ENCODE measurements around the gene LCN6. TPM values are rescaled to one million over a fixed set of nuclear protein-coding genes. Genes with fewer than 3 reads are reported as not detected.

The LCN6 gene
- total and polyA plus RNA-seq, 10 of the 15 experiments (the other 5 are each of a cell fraction or from before 2014, with no cell fraction given), result not detected

DNA sequence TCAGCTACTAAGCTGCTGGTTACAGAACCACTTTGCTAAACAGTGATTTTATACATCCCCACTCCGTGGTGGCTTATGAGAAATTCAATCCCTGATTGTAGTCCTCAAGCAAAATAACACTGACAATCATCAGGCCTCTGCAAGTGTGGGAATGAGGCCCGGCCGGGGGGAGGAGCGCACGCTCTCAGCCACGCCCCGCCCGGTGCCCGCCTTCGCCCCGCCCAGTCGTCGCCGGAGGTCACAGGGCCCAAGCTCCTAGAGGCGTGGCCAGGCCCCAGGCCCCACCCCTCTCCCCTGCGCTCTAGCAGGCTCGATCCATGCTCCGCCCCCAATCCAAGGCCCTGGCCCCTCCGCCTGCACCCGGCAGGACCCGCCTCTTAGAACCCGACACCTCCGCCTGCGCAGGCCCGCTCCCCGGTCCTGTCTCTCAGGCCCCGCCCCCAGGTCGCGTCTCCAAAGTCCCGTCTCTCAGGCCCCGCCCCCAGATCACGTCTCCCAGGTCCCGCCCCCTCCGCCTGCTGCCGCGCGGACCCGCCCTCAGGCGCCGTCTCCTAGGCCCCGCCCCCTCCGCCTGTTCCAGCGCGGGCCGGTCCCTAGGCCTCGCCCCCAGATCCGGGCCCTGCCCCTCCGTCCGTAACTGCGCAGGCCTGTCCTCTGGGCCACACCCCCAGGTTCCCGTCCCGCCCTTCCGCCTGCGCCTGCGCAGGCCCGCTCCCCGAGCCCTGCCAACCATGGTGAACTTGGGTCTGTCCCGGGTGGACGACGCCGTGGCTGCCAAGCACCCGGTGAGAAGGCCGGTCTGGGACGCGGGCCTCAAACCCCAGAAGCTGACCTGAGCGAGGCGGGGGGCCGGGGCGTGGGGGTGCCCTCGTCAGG, 42.6 kb upstream of the LCN6 start, which contains the start of gene TMEM141:
Gene TMEM141 (plus strand): TSS at position 705 of the 876 bp plus-strand sequence. CDS start 27 bp downstream, at position 732.
- ChIA-PET POLR2A (interaction anchor here (1.0 to 1.6 kb wide), 2 partner anchors 8 to 244 kb away, joined by 4 read pairs; no protein-coding TSS in a partner anchor), CTCF (interaction anchor here (0.9 to 2.0 kb wide), 8 partner anchors 16 to 277 kb away, joined by 3 to 22 read pairs (median 4); partner anchors contain the start of gene FUT7), RAD21 (ENCODE audit: unreplicated experiment) (interaction anchor here (1.0 to 1.2 kb wide), 4 partner anchors 25 to 256 kb away, joined by 3 to 7 read pairs (median 4); no protein-coding TSS in a partner anchor), SMC1A (ENCODE audit: uncharacterized antibody, unreplicated experiment) (interaction anchor here (0.5 to 1.2 kb wide), 5 partner anchors 13 to 340 kb away, joined by 3 to 5 read pairs (median 3); partner anchors contain the start of gene FBXW5)
- Histone ChIP-seq H3K36me3 (ENCODE audit: control insufficient read depth in 2 of 2, insufficient read depth in 2 of 2, low read length in 1 of 2) (no peaks in the 10 kb centered on the region), H3K4me2 (ENCODE audit: control insufficient read depth, insufficient read depth) (peak within 1 kb of the TSS; percentile 65), H3K9ac (ENCODE audit: control insufficient read depth, insufficient read depth, low read length) (peak within 1 kb of the TSS; percentile 55), H3K79me2 (ENCODE audit: control insufficient read depth, insufficient read depth, low read length) (peaks cover 2% of the 10 kb centered on the region; the same call in 1 of the 2 replicates), H4K20me1 (ENCODE audit: control insufficient read depth, insufficient read depth) (peaks cover 2% of the 10 kb centered on the region; the same call in 1 of the 2 replicates), H2AFZ (ENCODE audit: control insufficient read depth, low read depth, low read length) (peak within 1 kb of the TSS; percentile 91), H3K4me3 (peak within 1 kb of the TSS; percentile 77), H3K27me3 (replicated peaks in 1 of 2; ENCODE audit: control insufficient read depth in 2 of 2, insufficient read depth in 2 of 2, low read length in 1 of 2) (no peaks in the 10 kb centered on the region), H3K9me3 (replicated peaks; ENCODE audit: control insufficient read depth, insufficient read depth, low read length) (no peaks in the 10 kb centered on the region), H3K27ac (ENCODE audit: control insufficient read depth, insufficient read depth) (peak within 1 kb of the TSS; percentile 82), H3K4me1 (ENCODE audit: control insufficient read depth, insufficient read depth, low read length) (peaks cover 10% of the 10 kb centered on the region)
- peak; percentile 93 for FAIRE-seq
- ATAC-seq, result peak; percentile 94
- intact Hi-C loops (cut with micrococcal nuclease; ENCODE audit: unreplicated experiment) (loop anchor here (2.0 to 10.0 kb wide), 2 partner anchors 58 to 154 kb away; partner anchors contain the start of genes C8G, FBXW5 and PHPT1), in situ Hi-C loops (cut with MboI) (no loop called here)
- peak; percentile 92 for DNase-seq (ENCODE audit: low read depth, low spot score)
- WGBS (ENCODE audit: insufficient coverage, insufficient replicate concordance, low lambda C conversion rate, missing lambda C conversion rate), result 3% methylated on average over 53 of the region's 70 CpGs
- BruUV-seq (replicated peaks), result no TSS peak
- no peak for TF ChIP-seq PAX5 (IDR thresholded peaks at IDR 0.05; ENCODE audit: borderline replicate concordance, low read depth, low read length)
- no peak for TF ChIP-seq EP300 (IDR thresholded peaks at IDR 0.05; ENCODE audit: borderline replicate concordance in 1 of 2, control insufficient read depth in 1 of 2, low read depth in 2 of 2, low read length in 2 of 2)
- TF ChIP-seq NBN (IDR thresholded peaks at IDR 0.05), result no peak
- no peak for TF ChIP-seq STAT3 (IDR thresholded peaks at IDR 0.05; ENCODE audit: low read depth, low read length)
- 0 out of 4 replicates have a peak, but pooled peaks of 1 of the 2 experiments have one; percentile 6 for TF ChIP-seq BHLHE40 (IDR thresholded peaks at IDR 0.05; ENCODE audit: borderline replicate concordance in 1 of 2, low read depth in 2 of 2, low read length in 1 of 2)
- TF ChIP-seq WRNIP1 (IDR thresholded peaks at IDR 0.05; ENCODE audit: borderline replicate concordance, low read depth, low read length), result no peak
- TF ChIP-seq, protein P1, sequence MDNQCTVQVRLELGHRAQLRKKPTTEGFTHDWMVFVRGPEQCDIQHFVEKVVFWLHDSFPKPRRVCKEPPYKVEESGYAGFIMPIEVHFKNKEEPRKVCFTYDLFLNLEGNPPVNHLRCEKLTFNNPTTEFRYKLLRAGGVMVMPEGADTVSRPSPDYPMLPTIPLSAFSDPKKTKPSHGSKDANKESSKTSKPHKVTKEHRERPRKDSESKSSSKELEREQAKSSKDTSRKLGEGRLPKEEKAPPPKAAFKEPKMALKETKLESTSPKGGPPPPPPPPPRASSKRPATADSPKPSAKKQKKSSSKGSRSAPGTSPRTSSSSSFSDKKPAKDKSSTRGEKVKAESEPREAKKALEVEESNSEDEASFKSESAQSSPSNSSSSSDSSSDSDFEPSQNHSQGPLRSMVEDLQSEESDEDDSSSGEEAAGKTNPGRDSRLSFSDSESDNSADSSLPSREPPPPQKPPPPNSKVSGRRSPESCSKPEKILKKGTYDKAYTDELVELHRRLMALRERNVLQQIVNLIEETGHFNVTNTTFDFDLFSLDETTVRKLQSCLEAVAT (IDR thresholded peaks at IDR 0.05), result no peak
- TF ChIP-seq DPF2 (IDR thresholded peaks at IDR 0.05), result no peak
- TF ChIP-seq TBL1XR1 (IDR thresholded peaks at IDR 0.05; ENCODE audit: low read depth, low read length), result no peak
- TF ChIP-seq IRF4 (IDR thresholded peaks at IDR 0.05; ENCODE audit: low read depth, low read length), result no peak
- TF ChIP-seq, protein P2, sequence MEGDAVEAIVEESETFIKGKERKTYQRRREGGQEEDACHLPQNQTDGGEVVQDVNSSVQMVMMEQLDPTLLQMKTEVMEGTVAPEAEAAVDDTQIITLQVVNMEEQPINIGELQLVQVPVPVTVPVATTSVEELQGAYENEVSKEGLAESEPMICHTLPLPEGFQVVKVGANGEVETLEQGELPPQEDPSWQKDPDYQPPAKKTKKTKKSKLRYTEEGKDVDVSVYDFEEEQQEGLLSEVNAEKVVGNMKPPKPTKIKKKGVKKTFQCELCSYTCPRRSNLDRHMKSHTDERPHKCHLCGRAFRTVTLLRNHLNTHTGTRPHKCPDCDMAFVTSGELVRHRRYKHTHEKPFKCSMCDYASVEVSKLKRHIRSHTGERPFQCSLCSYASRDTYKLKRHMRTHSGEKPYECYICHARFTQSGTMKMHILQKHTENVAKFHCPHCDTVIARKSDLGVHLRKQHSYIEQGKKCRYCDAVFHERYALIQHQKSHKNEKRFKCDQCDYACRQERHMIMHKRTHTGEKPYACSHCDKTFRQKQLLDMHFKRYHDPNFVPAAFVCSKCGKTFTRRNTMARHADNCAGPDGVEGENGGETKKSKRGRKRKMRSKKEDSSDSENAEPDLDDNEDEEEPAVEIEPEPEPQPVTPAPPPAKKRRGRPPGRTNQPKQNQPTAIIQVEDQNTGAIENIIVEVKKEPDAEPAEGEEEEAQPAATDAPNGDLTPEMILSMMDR (IDR thresholded peaks at IDR 0.05 in 2 of 3, conservative IDR thresholded peaks at IDR 0.05 in 1 of 3; ENCODE audit: control insufficient read depth in 2 of 3, extremely low read depth in 1 of 3, insufficient read depth in 1 of 3, low read depth in 3 of 3, low read length in 3 of 3), result no peak
- TF ChIP-seq NR2C1 (IDR thresholded peaks at IDR 0.05), result no peak
- TF ChIP-seq HCFC1 (IDR thresholded peaks at IDR 0.05; ENCODE audit: low read length), result no peak
